Endodermal cell (in vitro differentiated cells): ENCODE measurements around the gene BCKDHB. TPM values are rescaled to one million over a fixed set of nuclear protein-coding genes. Genes with fewer than 3 reads are reported as not detected.

Experiments
- DNase-seq: peaks from one replicate; pipeline ENCODE4 v3.0.0-alpha.2; 2017
- H3K27ac ChIP-seq: 2 replicates; pipeline ENCODE4 v1.5.1; 2013; ENCODE audit warnings: mild to moderate bottlenecking, low read depth, low read length, moderate library complexity
- H3K27me3 ChIP-seq: 2 replicates; pipeline ENCODE4 v1.6.1; 2013; ENCODE audit warnings: mild to moderate bottlenecking, low read length, moderate library complexity; ENCODE audit not compliant: insufficient read depth, control insufficient read depth, poor library complexity, severe bottlenecking
- H3K36me3 ChIP-seq: 2 replicates; pipeline ENCODE4 v1.7.0; 2013; ENCODE audit warnings: mild to moderate bottlenecking, low read length, moderate library complexity; ENCODE audit not compliant: control insufficient read depth, insufficient read depth
- H3K4me1 ChIP-seq: one replicate; pipeline ENCODE4 v1.7.0; 2013; ENCODE audit warnings: low read length; ENCODE audit not compliant: control insufficient read depth, insufficient read depth
- H3K4me3 ChIP-seq: 2 replicates; pipeline ENCODE4 v1.5.1; 2013; ENCODE audit warnings: mild to moderate bottlenecking, low read length, moderate library complexity
- H3K9ac ChIP-seq: 2 replicates; pipeline ENCODE4 v1.6.1; 2013; ENCODE audit warnings: mild to moderate bottlenecking, low read length, moderate library complexity; ENCODE audit not compliant: poor library complexity, severe bottlenecking; ENCODE audit errors: extremely low read depth
- H3K9me3 ChIP-seq: 2 replicates; pipeline ENCODE4 v1.6.1; 2013; ENCODE audit warnings: mild to moderate bottlenecking, low read length, moderate library complexity; ENCODE audit not compliant: control insufficient read depth
- H3K27ac Mint-ChIP-seq: 2 replicates; pipeline ENCODE4 v1.8.0; 2020; ENCODE audit warnings: mixed read lengths
- H3K27me3 Mint-ChIP-seq: 2 replicates; pipeline ENCODE4 v1.8.0; 2021; ENCODE audit warnings: mild to moderate bottlenecking, mixed read lengths; ENCODE audit not compliant: insufficient read depth
- H3K36me3 Mint-ChIP-seq: 2 replicates; pipeline ENCODE4 v1.8.0; 2020; ENCODE audit warnings: low read depth, mixed read lengths
- H3K4me1 Mint-ChIP-seq: 2 replicates; pipeline ENCODE4 v1.8.0; 2020; ENCODE audit warnings: mixed read lengths
- H3K4me3 Mint-ChIP-seq: 2 replicates; pipeline ENCODE4 v1.8.0; 2020; ENCODE audit warnings: mild to moderate bottlenecking, moderate library complexity, mixed read lengths
- H3K9me3 Mint-ChIP-seq: 2 replicates; pipeline ENCODE4 v1.8.0; 2020; ENCODE audit warnings: mild to moderate bottlenecking, mixed read lengths
- CTCF ChIP-seq: fragments of 200-600 bp; sonication (generic); conservative IDR thresholded peaks from 2 replicates; pipeline ENCODE4 v1.5.0; 2021; ENCODE audit warnings: antibody characterized with exemption, mild to moderate bottlenecking
- WGBS, 2 experiments: methylation state at CpG; one replicate each; pipeline versions ENCODE4 v1.1.5 to v1.1.7; 2013; ENCODE audit warnings: missing lambda C conversion rate in 2 of 2, mixed read lengths in 1 of 2; ENCODE audit not compliant: insufficient coverage in 1 of 2, insufficient read length in 1 of 2; 5-methylcytosine and 5-hydroxymethylcytosine counted together
- total RNA-seq, 2 donors: library from RNA; stranded (reverse); fragmentation: NEBNext Ultra II Directional in 1 of 2; extraction: Animal tissue kit (Norgen Biotek cat#: 25700) in 1 of 2; gene quantifications; 2 replicates in 1 of 2; 3 replicates in 1 of 2; pipeline ENCODE4 v1.2.1, GENCODE V29; 2021

Gene BCKDHB
- total RNA-seq, 2 donors from 2014 or later: 35.1 to 36.4 TPM

- H3K36me3 Mint-ChIP-seq: no peaks in the 10 kb centered on the region
- TF ChIP-seq CTCF: no peak
- H3K9me3 ChIP-seq: no peaks in the 10 kb centered on the region
- no peak overlapping the region for H3K27ac Mint-ChIP-seq
- no peak overlapping the region for H3K27ac ChIP-seq
- H3K9ac ChIP-seq: no peak overlapping the region
- no peak overlapping the region for H3K4me3 ChIP-seq
- H3K27me3 Mint-ChIP-seq: no peaks in the 10 kb centered on the region
- 91 to 100% methylated on average over 1 of the region's 1 CpG for WGBS, 2 experiments
- H3K4me1 ChIP-seq: no peaks in the 10 kb centered on the region
- H3K27me3 ChIP-seq: no peaks in the 10 kb centered on the region
- H3K4me3 Mint-ChIP-seq: no peak overlapping the region
- H3K9me3 Mint-ChIP-seq: no peaks in the 10 kb centered on the region
- H3K36me3 ChIP-seq: no peaks in the 10 kb centered on the region
- H3K4me1 Mint-ChIP-seq: no peaks in the 10 kb centered on the region
- peak; percentile 62 for DNase-seq
Observed at GRCh38 chr6:80077067-80077466, 29.4 kb upstream of the BCKDHB start.

- Mint-ChIP-seq H3K9me3 (no peaks in the 10 kb centered on the region), H3K4me3 (no peak overlapping the region), H3K36me3 (no peaks in the 10 kb centered on the region), H3K4me1 (no peaks in the 10 kb centered on the region), H3K27ac (no peak overlapping the region), H3K27me3 (no peaks in the 10 kb centered on the region)
- no peak overlapping the region for H3K9ac ChIP-seq
- no peak for DNase-seq
- H3K27me3 ChIP-seq: no peaks in the 10 kb centered on the region
- no peak for TF ChIP-seq CTCF
- H3K4me1 ChIP-seq: no peaks in the 10 kb centered on the region
- H3K27ac ChIP-seq: no peak overlapping the region
- no peaks in the 10 kb centered on the region for H3K36me3 ChIP-seq
- H3K9me3 ChIP-seq: no peaks in the 10 kb centered on the region
- 87 to 91% methylated on average over 2 to 6 of the region's 6 CpGs for WGBS, 2 experiments
- H3K4me3 ChIP-seq: no peak overlapping the region
Observed at GRCh38 chr6:80088637-80089036, 17.8 kb upstream of the BCKDHB start.

DNA sequence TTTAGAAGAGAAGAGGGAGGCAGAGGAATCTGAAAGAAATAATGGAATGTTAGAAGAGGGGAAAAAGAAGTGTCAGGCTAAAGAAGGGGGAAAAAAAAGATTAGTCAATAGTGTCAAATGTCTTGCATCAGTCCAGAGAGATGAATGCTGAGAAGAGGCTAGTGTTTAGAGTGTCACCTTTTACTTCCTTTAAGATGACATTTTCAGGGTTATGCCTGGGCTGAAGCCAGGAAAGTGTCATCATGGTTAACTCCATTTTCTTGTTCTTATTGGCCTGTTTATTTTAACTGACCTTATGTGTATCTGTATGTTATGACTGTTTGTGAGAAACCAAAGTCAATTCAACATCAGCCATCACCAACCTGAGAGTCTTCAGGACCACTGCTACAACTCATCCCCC, 15.0 kb upstream of the BCKDHB start:
- Histone ChIP-seq H3K9ac (no peak overlapping the region), H3K4me3 (no peak overlapping the region), H3K4me1 (no peaks in the 10 kb centered on the region), H3K36me3 (no peaks in the 10 kb centered on the region), H3K27ac (no peak overlapping the region), H3K27me3 (no peaks in the 10 kb centered on the region), H3K9me3 (no peaks in the 10 kb centered on the region)
- TF ChIP-seq CTCF: no peak
- Mint-ChIP-seq H3K4me1 (peaks cover 2% of the 10 kb centered on the region), H3K27ac (no peak overlapping the region), H3K4me3 (no peak overlapping the region), H3K9me3 (no peaks in the 10 kb centered on the region), H3K36me3 (no peaks in the 10 kb centered on the region), H3K27me3 (no peaks in the 10 kb centered on the region)
- no peak for DNase-seq
